Lung (tissue), 12 donors: ENCODE results near the gene STXBP4. TPM values are rescaled to one million over a fixed set of nuclear protein-coding genes. Genes with fewer than 3 reads are reported as not detected.

Experiments
- ATAC-seq: fragments of 200-7000 bp; cut with Tn5 transposase; one replicate; pipeline ENCODE4 v1.9.1; 2020; ENCODE audit warnings: moderate number of reproducible peaks; ENCODE audit not compliant: insufficient read depth, low FRiP score
- DNase-seq, 3 donors: peaks; one replicate each; pipeline ENCODE4 v3.0.0-alpha.2; 2013 to 2017
- H3K27ac ChIP-seq, 2 donors: one replicate each; pipeline ENCODE4 v1.5.1; 2013; ENCODE audit warnings: mild to moderate bottlenecking in 2 of 2, moderate library complexity in 2 of 2, control low read depth in 1 of 2, inconsistent platforms in 1 of 2, low read depth in 1 of 2, low read length in 1 of 2
- H3K27me3 ChIP-seq, 3 donors: one replicate each; pipeline ENCODE4 v1.5.1; 2013; ENCODE audit warnings: low read length in 2 of 3; ENCODE audit not compliant: control insufficient read depth in 3 of 3, insufficient read depth in 3 of 3
- H3K36me3 ChIP-seq, 4 donors: one replicate each; pipeline ENCODE4 v1.5.1; 2013; ENCODE audit warnings: low read length in 4 of 4, mild to moderate bottlenecking in 1 of 4, moderate library complexity in 1 of 4; ENCODE audit not compliant: control insufficient read depth in 4 of 4, insufficient read depth in 4 of 4
- H3K4me1 ChIP-seq, 5 donors: one replicate each; pipeline ENCODE4 v1.5.1; 2013; ENCODE audit warnings: low read length in 5 of 5, mild to moderate bottlenecking in 2 of 5, moderate library complexity in 1 of 5; ENCODE audit not compliant: control insufficient read depth in 5 of 5, insufficient read depth in 5 of 5
- H3K4me3 ChIP-seq: one replicate; pipeline ENCODE4 v1.5.1; 2013; ENCODE audit warnings: mild to moderate bottlenecking, control low read depth, moderate library complexity
- H3K9ac ChIP-seq, 2 donors: one replicate each; pipeline ENCODE4 v1.5.1; 2013; ENCODE audit warnings: low read length in 2 of 2, control low read depth in 1 of 2; ENCODE audit not compliant: insufficient read depth in 1 of 2
- H3K9me3 ChIP-seq, 4 donors: one replicate each; pipeline ENCODE4 v1.5.1; 2013; ENCODE audit warnings: low read length in 3 of 4, mild to moderate bottlenecking in 1 of 4, moderate library complexity in 1 of 4; ENCODE audit not compliant: control insufficient read depth in 4 of 4, insufficient read depth in 3 of 4
- CTCF ChIP-seq: IDR thresholded peaks from 2 replicates; pipeline ENCODE4 v1.5.1; 2012; ENCODE audit warnings: mild to moderate bottlenecking; ENCODE audit errors: control extremely low read depth, extremely low read depth
- WGBS, 2 donors: extraction: QIAGEN DNeasy Blood & Tissue Kit; methylation state at CpG; one replicate each; pipeline ENCODE4 v1.1.7; 2013; 5-methylcytosine and 5-hydroxymethylcytosine counted together
- polyA plus RNA-seq, 2 donors: library from polyadenylated mRNA; stranded (reverse); fragments of 200-250 nt; gene quantifications; one replicate each; pipeline ENCODE4 v1.2.1, GENCODE V29; 2013
- total RNA-seq, 2 donors: library from RNA; depleted of rRNA in 1 of 2; stranded (reverse); fragments of >200 nt in 1 of 2; gene quantifications; one replicate each; pipeline ENCODE4 v1.2.1, GENCODE V29; 2014 to 2021
- donor health status: control.
- donor health status: control.
- donor health status: Bipolar disorder and iron deficiency.
- donor health status: healthy.
- donor health status: DM: yes; HTN: yes; CAD: no.

Gene STXBP4
- total and polyA plus RNA-seq, 4 donors = 1.4 to 44.1 (median 7.7) TPM

- Histone ChIP-seq H3K9ac (no peak overlapping the region), H3K9me3 (no peaks in the 10 kb centered on the region), H3K4me3 (no peak overlapping the region), H3K4me1 (peaks cover 0 to 6% (median 2%) of the 10 kb centered on the region in 5 donors), H3K36me3 (no peaks in the 10 kb centered on the region), H3K27me3 (no peaks in the 10 kb centered on the region), H3K27ac (no peak overlapping the region)
- no peak for TF ChIP-seq CTCF
- ATAC-seq = no peak
- WGBS, 2 donors = 84 to 92% methylated on average over 16 of the region's 16 CpGs
- no peak for DNase-seq
Measured at GRCh38 chr17:55063885-55064874, 95.6 kb downstream of the STXBP4 start.

DNA sequence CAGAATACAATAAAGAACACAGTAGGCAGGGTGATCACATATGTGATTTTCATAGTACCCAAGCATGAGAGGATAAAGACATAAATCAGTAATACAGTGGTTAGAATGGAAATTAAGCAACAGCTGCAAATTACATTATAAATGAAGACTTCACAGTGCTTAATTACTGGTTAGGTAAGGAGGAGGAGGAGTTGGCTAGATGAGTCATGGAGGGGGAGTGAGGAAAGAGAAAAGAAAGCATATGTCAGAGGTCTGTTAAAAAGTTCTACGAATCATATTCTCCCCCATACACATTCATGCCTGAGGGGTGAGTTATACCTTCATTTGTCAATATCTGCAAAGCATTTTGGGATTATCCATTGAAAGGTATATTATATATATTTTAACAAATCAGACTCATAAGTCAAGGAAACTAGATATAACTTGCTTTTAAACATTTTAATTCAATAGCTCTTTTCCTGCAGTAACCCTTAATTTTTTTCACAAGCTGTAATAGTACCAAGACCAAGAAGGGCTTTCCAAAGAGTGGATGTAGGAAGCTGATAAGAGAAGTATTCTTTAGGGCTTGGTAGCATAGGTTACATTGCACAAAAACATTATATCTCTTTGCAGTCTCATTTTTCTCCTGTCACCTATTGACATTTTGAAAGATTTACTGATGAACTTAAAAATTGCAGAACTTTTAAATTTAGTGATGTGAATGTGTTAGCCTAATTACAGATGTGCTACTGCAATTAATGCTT is 99.3 kb downstream of the STXBP4 start:
- ATAC-seq = no peak
- Histone ChIP-seq H3K9ac (no peak overlapping the region), H3K27ac (no peak overlapping the region), H3K27me3 (no peaks in the 10 kb centered on the region), H3K4me1 (peaks cover 0 to 10% (median 0%) of the 10 kb centered on the region in 5 donors), H3K9me3 (no peaks in the 10 kb centered on the region), H3K4me3 (no peak overlapping the region), H3K36me3 (no peaks in the 10 kb centered on the region)
- WGBS, 2 donors = 47 to 73% methylated on average over 1 of the region's 1 CpG
- no peak for DNase-seq
- TF ChIP-seq CTCF = no peak

- no peaks in the 10 kb centered on the region for H3K36me3 ChIP-seq
- no peaks in the 10 kb centered on the region for H3K9me3 ChIP-seq
- H3K27me3 ChIP-seq = no peaks in the 10 kb centered on the region
- no peak for TF ChIP-seq CTCF
- ATAC-seq (no peak), DNase-seq (peak in 2 of 3 donors; percentile 17 to 52)
- H3K9ac ChIP-seq = no peak overlapping the region
- H3K4me3 ChIP-seq = no peak overlapping the region
- H3K4me1 ChIP-seq = peaks cover 0 to 10% (median 0%) of the 10 kb centered on the region in 5 donors
- WGBS, 2 donors = 47 to 64% methylated on average over 4 of the region's 4 CpGs
- no peak overlapping the region for H3K27ac ChIP-seq
Measured at GRCh38 chr17:55068862-55069811, 100.6 kb downstream of the STXBP4 start.
